GM13976 (cell line): ENCODE measurements around the gene CELF4.

Source experiments
- DNase-seq: peaks from one replicate; pipeline ENCODE4 v3.0.0; 2012; ENCODE audit warnings: low spot score
- in situ Hi-C: fragments of 300-500 bp; cut with MboI; formaldehyde crosslinking; loops from one replicate; pipeline ENCODE4 v1.12.0; 2022; ENCODE audit warnings: low sequenced_read_pairs, mixed read lengths, inconsistent platforms; ENCODE audit not compliant: unreplicated experiment
- TF ChIP-seq, protein P1 (sequence below): IDR thresholded peaks from 2 replicates; pipeline ENCODE4 v1.5.1; 2012; ENCODE audit warnings: borderline replicate concordance, mild to moderate bottlenecking; ENCODE audit not compliant: insufficient read depth; ENCODE audit errors: extremely low read depth, missing control alignments, control extremely low read depth

Gene CELF4

DNA sequence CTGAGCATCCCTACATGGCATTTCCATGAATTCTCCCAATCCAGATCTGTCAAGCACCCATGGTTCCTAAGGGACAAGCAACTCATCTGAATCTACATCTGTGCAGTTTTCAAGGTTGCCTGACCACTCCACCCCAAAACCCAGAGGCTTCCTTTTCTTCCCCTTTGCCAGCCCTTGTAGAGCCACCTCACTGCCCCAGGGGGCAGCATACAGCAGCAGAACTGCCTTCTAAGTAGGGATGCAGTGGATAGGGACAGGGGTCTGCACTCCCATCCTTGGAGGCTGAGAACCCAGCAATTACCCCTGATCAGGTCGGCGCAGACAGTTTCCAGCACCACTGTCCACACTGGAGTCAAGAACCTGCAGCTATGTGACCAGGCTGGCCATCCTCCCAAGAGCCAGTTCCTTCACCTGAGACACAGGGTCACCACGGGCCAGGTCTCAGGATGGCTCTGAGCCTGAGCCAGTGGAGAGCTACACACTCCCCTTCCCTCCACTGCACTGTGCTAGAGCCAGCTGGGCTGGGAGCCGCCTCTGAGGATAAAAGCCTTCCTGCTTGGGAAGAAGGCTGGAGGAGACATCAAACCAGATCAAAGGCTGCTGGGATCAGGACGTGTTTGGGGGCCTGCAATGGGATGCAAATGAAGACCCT, 283.1 kb downstream of the CELF4 start:
- no peak for DNase-seq

DNA sequence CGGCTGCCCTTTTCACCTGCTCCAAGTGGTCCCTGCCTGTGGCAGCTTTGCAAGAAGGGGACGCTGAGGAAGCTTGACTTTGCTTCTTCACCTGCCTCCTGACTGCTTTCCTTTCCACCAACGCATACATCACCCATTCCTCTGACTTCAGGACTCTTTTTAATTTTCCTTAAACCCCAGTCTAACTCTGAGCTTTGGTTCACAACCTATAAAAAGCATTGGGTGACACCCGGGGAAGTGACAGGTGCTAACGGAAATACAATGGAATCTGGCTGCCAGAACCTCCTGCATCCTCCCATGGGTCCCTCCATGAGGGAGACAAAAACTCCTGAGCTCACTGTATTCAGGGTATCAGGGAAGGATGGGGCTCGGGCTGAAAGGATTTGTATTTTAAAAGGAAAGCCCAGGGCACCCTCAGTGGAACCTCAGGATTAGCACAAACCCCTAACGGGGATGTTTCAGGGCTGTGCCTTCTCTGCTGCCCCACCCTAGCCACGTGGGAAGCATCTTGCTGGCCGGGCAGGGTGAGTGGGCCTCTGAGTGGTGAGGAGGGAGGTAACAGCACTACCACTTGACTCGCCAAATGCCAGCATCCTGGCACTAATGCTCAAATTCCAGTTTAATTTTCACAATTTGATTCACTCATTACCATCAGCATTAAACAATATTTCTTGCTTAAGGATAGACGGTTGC, 284.8 kb downstream of the CELF4 start:
- in situ Hi-C loops: no loop called here
- TF ChIP-seq, protein P1, sequence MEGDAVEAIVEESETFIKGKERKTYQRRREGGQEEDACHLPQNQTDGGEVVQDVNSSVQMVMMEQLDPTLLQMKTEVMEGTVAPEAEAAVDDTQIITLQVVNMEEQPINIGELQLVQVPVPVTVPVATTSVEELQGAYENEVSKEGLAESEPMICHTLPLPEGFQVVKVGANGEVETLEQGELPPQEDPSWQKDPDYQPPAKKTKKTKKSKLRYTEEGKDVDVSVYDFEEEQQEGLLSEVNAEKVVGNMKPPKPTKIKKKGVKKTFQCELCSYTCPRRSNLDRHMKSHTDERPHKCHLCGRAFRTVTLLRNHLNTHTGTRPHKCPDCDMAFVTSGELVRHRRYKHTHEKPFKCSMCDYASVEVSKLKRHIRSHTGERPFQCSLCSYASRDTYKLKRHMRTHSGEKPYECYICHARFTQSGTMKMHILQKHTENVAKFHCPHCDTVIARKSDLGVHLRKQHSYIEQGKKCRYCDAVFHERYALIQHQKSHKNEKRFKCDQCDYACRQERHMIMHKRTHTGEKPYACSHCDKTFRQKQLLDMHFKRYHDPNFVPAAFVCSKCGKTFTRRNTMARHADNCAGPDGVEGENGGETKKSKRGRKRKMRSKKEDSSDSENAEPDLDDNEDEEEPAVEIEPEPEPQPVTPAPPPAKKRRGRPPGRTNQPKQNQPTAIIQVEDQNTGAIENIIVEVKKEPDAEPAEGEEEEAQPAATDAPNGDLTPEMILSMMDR: no peak
- DNase-seq: no peak

More for the DNA sequence above, 283.1 kb downstream of the CELF4 start:
- in situ Hi-C loops: no loop called here
- TF ChIP-seq, protein P1: no peak

- in situ Hi-C loops: no loop called here
- TF ChIP-seq, protein P1: no peak
- no peak for DNase-seq
Observed at GRCh38 chr18:37277804-37278203, 287.8 kb downstream of the CELF4 start.

- no peak for DNase-seq
- TF ChIP-seq, protein P1: no peak
- in situ Hi-C loops: no loop called here
Observed at GRCh38 chr18:37276111-37276890, 289.3 kb downstream of the CELF4 start.

- in situ Hi-C loops: no loop called here
- DNase-seq: no peak
Observed at GRCh38 chr18:37275237-37275741, 290.3 kb downstream of the CELF4 start.

More at GRCh38 chr18:37275237-37275741, 290.3 kb downstream of the CELF4 start:
- TF ChIP-seq, protein P1: no peak
